Measurements from ENCODE around the gene SELE. TPM values are rescaled to one million over a fixed set of nuclear protein-coding genes. Genes with fewer than 3 reads are reported as not detected.

SELE gene
- total and polyA plus RNA-seq, 2 of the 8 experiments (the other 6 are each of a cell fraction or from before 2014, with no cell fraction given) = not detected

DNA sequence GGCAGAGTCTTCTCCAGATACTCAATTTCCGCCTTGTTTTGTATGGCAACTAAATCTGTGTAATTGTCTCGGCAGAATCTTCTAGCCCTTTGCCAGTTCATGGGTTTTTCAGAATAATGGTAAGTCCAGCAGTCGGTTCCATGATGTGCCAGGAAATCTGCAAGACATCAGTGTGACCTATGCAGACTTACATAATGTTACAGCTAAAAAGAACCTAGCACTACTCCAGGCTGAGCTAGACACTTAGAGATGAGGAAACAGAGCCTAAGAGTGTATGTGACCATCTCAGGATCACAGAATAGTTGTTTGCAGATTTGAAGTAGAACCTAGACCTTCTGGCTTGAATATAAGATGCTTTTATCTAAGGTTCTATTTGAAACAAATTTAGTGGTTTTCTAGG is 25.2 kb downstream of the SELE start (continued):
- no peak for TF ChIP-seq ATF2 (IDR thresholded peaks at IDR 0.05; ENCODE audit: low read length)
